HUES6 (cell line): ENCODE results near the gene DCAF17.

Experiments used
- H3K27ac ChIP-seq: 2 replicates; pipeline ENCODE4 v1.7.0; 2013; ENCODE audit warnings: low read depth, mild to moderate bottlenecking, low read length, inconsistent platforms
- H3K27me3 ChIP-seq: 2 replicates; pipeline ENCODE4 v1.6.1; 2013; ENCODE audit warnings: low read length; ENCODE audit not compliant: control insufficient read depth, insufficient read depth
- H3K36me3 ChIP-seq: 2 replicates; pipeline ENCODE4 v1.6.1; 2013; ENCODE audit warnings: low read length; ENCODE audit not compliant: control insufficient read depth, insufficient read depth
- H3K4me1 ChIP-seq: 2 replicates; pipeline ENCODE4 v1.6.1; 2013; ENCODE audit warnings: low read length; ENCODE audit not compliant: control insufficient read depth, insufficient read depth
- H3K4me3 ChIP-seq: 2 replicates; pipeline ENCODE4 v1.5.1; 2013; ENCODE audit warnings: low read depth, low read length
- H3K9ac ChIP-seq: one replicate; pipeline ENCODE4 v1.6.1; 2013; ENCODE audit warnings: mild to moderate bottlenecking, low read length
- H3K9me3 ChIP-seq: 2 replicates; pipeline ENCODE4 v1.6.1; 2013; ENCODE audit warnings: low read depth, low read length; ENCODE audit not compliant: control insufficient read depth, insufficient read depth

The DCAF17 gene

DNA sequence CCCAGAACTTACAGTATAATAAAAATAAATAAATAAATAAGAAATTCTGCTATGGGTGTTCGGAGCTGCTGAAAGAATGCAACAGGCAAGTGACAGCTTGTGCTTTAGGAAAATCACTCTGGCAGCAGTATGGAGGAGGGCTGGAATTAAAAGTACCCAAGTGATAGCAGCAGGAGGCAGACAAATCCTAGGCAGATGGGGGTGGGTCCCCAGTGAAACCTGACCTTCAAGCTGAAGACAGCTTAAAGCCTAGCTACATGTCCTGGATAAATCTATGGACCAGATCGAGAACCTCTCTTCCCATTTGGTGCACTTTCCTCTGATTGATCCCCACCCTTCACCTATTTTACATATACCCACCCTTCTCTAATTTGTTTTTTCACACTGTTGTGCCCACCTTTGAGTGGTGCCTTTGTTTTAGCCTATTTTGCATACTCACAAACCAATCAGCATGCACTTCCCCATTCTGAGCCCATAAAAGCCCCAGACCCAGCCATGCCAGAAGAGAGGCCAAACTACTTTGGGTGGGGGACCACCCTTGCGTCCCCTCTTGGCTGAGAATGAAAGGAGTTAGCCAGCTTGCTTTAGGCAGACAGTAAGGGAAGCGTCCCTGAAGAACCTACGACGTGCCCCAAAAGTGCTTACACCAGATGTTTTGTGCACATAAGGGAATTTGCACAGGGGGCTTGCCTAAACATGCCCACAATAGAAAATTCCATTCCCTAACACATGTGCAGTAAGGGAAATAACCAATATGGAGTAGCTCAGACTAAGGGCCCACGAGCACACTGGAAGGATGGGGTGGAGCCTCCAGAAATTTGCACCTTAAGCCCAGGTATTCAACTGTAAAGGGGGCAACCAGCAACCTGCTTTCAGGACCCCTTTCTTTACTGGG lies 3.3 kb upstream of the DCAF17 start:
- H3K9ac ChIP-seq: peak overlapping the region; percentile 64
- peaks cover 11% of the 10 kb centered on the region for H3K9me3 ChIP-seq
- peaks cover 25% of the 10 kb centered on the region for H3K4me1 ChIP-seq
- H3K27ac ChIP-seq: peak overlapping the region; percentile 58; the same call in 1 of the 2 replicates
- H3K4me3 ChIP-seq: no peak overlapping the region
- peaks cover 3% of the 10 kb centered on the region for H3K36me3 ChIP-seq
- no peaks in the 10 kb centered on the region for H3K27me3 ChIP-seq

DNA sequence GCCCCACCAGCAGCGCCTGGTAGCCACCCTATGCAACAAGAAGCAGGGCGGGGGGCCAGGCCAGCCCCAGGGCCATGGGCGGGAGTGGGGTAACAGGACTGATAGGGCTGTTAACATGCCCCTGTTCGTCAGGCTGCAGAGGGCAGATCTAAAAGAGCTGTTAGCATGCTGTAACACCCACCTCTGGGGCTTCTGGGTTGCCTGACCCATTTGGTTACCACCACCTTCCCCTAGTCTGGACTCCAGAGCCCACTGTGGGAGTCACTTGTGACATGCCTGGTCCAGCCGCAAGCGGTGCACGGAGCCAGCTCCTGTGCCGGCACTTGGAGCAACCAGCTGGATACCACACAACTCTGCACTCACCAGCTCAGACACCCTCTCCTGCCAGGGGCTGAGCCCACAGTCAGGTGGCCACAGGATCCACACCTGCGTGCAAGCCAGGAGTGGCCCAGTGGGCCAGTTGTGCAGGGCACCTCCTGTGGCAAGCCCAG lies 2.3 kb upstream of the DCAF17 start:
- H3K4me3 ChIP-seq: peak overlapping the region; percentile 84; the same call in 1 of the 2 replicates
- peak overlapping the region; percentile 58 for H3K27ac ChIP-seq
- H3K9me3 ChIP-seq: peaks cover 16% of the 10 kb centered on the region
- H3K9ac ChIP-seq: peak overlapping the region; percentile 64
- peaks cover 12% of the 10 kb centered on the region for H3K36me3 ChIP-seq
- no peaks in the 10 kb centered on the region for H3K27me3 ChIP-seq
- H3K4me1 ChIP-seq: peaks cover 25% of the 10 kb centered on the region

GRCh38 chr2:171432206-171432968 lies 1.6 kb upstream of the DCAF17 start:
- no peaks in the 10 kb centered on the region for H3K27me3 ChIP-seq
- H3K9ac ChIP-seq: peak overlapping the region; percentile 87
- peaks cover 13% of the 10 kb centered on the region for H3K9me3 ChIP-seq
- peaks cover 25% of the 10 kb centered on the region for H3K4me1 ChIP-seq
- H3K27ac ChIP-seq: peak overlapping the region; percentile 74
- peak overlapping the region; percentile 84 for H3K4me3 ChIP-seq
- H3K36me3 ChIP-seq: peaks cover 19% of the 10 kb centered on the region

- Histone ChIP-seq H3K9me3 (peaks cover 13% of the 10 kb centered on the region), H3K27ac (peak overlapping the region; percentile 74), H3K9ac (peak overlapping the region; percentile 87), H3K36me3 (peaks cover 24% of the 10 kb centered on the region), H3K27me3 (no peaks in the 10 kb centered on the region), H3K4me3 (peak overlapping the region; percentile 84), H3K4me1 (peaks cover 25% of the 10 kb centered on the region)
Measured at GRCh38 chr2:171432969-171433762, 860 bp upstream of the DCAF17 start.

DNA sequence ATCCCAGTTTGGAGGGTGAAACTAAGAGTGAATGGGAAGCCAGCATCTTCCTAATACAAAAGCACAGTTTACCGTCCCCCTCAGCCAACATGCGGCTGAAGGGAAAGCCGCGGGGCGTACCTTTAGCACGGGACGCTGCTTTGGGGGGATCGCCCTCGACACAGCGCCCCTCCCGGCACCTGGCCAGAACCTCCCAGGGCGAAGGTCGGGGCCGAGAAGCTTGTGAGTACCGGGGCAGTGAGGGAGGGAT lies 338 bp upstream of the DCAF17 start, which contains the start of gene METTL8:
Gene METTL8, minus strand, starts transcription at position 228 of the 250 bp plus-strand sequence. CDS start 41,805 bp downstream, outside the sequence.
- H3K27me3 ChIP-seq: no peaks in the 10 kb centered on the region
- peaks cover 25% of the 10 kb centered on the region for H3K4me1 ChIP-seq
- peak within 1 kb of the TSS; percentile 87 for H3K27ac ChIP-seq
- peak within 1 kb of the TSS; percentile 84 for H3K4me3 ChIP-seq
- peak within 1 kb of the TSS; percentile 87 for H3K9ac ChIP-seq
- H3K9me3 ChIP-seq: peaks cover 10% of the 10 kb centered on the region
- peaks cover 30% of the 10 kb centered on the region for H3K36me3 ChIP-seq

- Histone ChIP-seq H3K27me3 (no peaks in the 10 kb centered on the region), H3K36me3 (peaks cover 55% of the 10 kb centered on the region), H3K4me3 (no peak overlapping the region)
Measured at GRCh38 chr2:171436307-171436706, 2.3 kb downstream of the DCAF17 start.

DNA sequence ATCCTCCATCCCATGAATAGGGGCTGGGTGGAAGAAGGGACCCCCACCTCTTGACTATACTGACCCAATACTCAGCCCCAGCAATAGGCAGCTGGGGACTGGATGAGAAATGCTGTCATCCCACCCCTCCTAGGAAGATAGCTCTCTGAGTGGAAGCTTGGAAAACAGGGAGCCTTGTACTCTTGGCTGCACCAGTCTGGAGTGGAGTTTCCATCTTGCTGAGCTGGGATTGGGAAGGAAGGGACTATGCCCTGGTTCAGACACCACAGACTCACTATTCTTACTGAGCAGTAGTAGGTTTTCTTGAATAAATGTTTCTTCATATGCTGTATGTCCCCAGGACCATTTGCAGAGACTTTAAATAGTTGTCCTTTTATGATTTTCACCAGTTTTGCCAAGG lies 7.4 kb downstream of the DCAF17 start:
- Histone ChIP-seq H3K27me3 (no peaks in the 10 kb centered on the region), H3K36me3 (peaks cover 78% of the 10 kb centered on the region), H3K9ac (no peak overlapping the region), H3K27ac (no peak overlapping the region), H3K9me3 (no peaks in the 10 kb centered on the region), H3K4me3 (no peak overlapping the region), H3K4me1 (no peaks in the 10 kb centered on the region)

More at GRCh38 chr2:171436307-171436706, 2.3 kb downstream of the DCAF17 start:
- Histone ChIP-seq H3K9me3 (peaks cover 7% of the 10 kb centered on the region), H3K4me1 (peaks cover 17% of the 10 kb centered on the region), H3K9ac (no peak overlapping the region), H3K27ac (no peak overlapping the region)

DNA sequence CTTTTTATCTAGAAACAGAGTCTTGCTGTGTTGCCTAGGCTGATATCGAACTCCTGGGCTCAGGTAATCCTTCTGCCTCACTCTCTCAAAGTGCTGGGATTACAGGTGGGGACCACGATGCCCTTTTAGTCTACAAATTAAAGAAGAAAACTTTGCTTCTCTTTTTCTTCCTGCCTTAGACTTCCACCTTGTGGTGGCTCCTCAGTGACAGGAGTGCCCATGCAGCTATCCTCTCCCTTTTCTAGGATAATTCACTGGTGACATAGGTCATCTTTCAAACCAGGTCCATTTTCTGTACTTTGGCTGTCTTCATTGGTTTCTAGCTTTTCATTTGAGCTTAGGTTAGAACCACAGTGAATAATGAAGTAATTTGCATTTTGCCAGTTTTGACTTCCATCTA lies 13.6 kb downstream of the DCAF17 start:
- H3K27ac ChIP-seq: no peak overlapping the region

GRCh38 chr2:171451074-171451473 lies 17.0 kb downstream of the DCAF17 start:
- peaks cover 73% of the 10 kb centered on the region for H3K36me3 ChIP-seq

More for the DNA sequence above, 13.6 kb downstream of the DCAF17 start:
- no peaks in the 10 kb centered on the region for H3K9me3 ChIP-seq
- no peaks in the 10 kb centered on the region for H3K27me3 ChIP-seq
- peaks cover 66% of the 10 kb centered on the region for H3K36me3 ChIP-seq
- no peak overlapping the region for H3K9ac ChIP-seq
- no peak overlapping the region for H3K4me3 ChIP-seq
- no peaks in the 10 kb centered on the region for H3K4me1 ChIP-seq

DNA sequence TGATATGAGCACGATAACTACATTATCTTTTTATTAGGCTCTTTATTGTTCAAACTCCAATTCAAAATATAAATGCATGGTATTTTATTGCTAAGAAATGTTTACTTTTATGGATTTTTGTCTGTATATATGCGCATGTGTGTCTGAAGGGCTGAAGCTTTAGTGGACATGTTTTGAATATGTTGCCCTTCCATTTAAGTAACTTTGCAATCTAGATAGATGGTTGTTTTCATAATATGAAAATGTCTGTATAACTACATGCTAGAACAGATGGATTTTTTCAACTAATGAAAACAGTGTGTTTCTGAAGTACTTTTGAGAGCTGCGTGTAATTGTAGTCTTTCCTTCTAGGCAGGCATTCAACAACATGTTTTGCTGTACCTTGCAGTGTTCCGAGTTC lies 18.7 kb downstream of the DCAF17 start:
- H3K9ac ChIP-seq: no peak overlapping the region

More at GRCh38 chr2:171451074-171451473, 17.0 kb downstream of the DCAF17 start:
- Histone ChIP-seq H3K27me3 (no peaks in the 10 kb centered on the region), H3K9ac (no peak overlapping the region), H3K4me1 (no peaks in the 10 kb centered on the region), H3K4me3 (no peak overlapping the region), H3K9me3 (no peaks in the 10 kb centered on the region), H3K27ac (no peak overlapping the region)

More for the DNA sequence above, 18.7 kb downstream of the DCAF17 start:
- no peak overlapping the region for H3K27ac ChIP-seq
- no peak overlapping the region for H3K4me3 ChIP-seq
- H3K9me3 ChIP-seq: no peaks in the 10 kb centered on the region
- H3K27me3 ChIP-seq: no peaks in the 10 kb centered on the region
- no peaks in the 10 kb centered on the region for H3K4me1 ChIP-seq
- H3K36me3 ChIP-seq: peaks cover 83% of the 10 kb centered on the region
